HL-60 (cell line): ENCODE data around the gene RECK.

ENCODE experiments used
- CTCF ChIP-seq: IDR thresholded peaks from one replicate; pipeline ENCODE4 v1.5.1; 2011; ENCODE audit warnings: low read length, control low read depth, inconsistent platforms; ENCODE audit not compliant: insufficient read depth
- GABPA ChIP-seq: IDR thresholded peaks from 2 replicates; pipeline ENCODE4 v1.6.1; 2012; ENCODE audit warnings: low read depth
- POLR2AphosphoS5 ChIP-seq: IDR thresholded peaks from 2 replicates; pipeline ENCODE4 v1.6.1; 2012; ENCODE audit warnings: low read depth

- no peak for TF ChIP-seq GABPA
- TF ChIP-seq CTCF: peak; percentile 100
- no peak for TF ChIP-seq POLR2AphosphoS5
Observed at GRCh38 chr9:36008774-36009300, 27.9 kb upstream of the RECK start.
